Testis (tissue), 3 donors: Measurements from ENCODE around the gene FOXE1. TPM values are rescaled to one million over a fixed set of nuclear protein-coding genes. Genes with fewer than 3 reads are reported as not detected.

ENCODE experiments used
- DNase-seq: peaks from one replicate; pipeline ENCODE4 v3.0.0-alpha.2; 2019
- H3K27ac ChIP-seq, 2 donors: fragments of 200-600 bp; sonication (generic); one replicate each; pipeline ENCODE4 v1.5.1; 2019
- H3K27me3 ChIP-seq: fragments of 200-600 bp; sonication (generic); one replicate; pipeline ENCODE4 v1.5.1; 2019
- H3K36me3 ChIP-seq: fragments of 200-600 bp; sonication (generic); one replicate; pipeline ENCODE4 v1.5.1; 2017; ENCODE audit warnings: low read depth; ENCODE audit errors: missing control alignments
- H3K4me1 ChIP-seq: fragments of 200-600 bp; sonication (generic); one replicate; pipeline ENCODE4 v1.5.1; 2019
- H3K4me3 ChIP-seq, 2 donors: fragments of 200-600 bp; sonication (generic); one replicate each; pipeline ENCODE4 v1.5.1; 2017 to 2019
- H3K9me3 ChIP-seq: fragments of 200-600 bp; sonication (generic); one replicate; pipeline ENCODE4 v1.5.1; 2017
- POLR2A ChIP-seq: fragments of 450-650 bp; IDR thresholded peaks from one replicate; pipeline ENCODE4 v1.6.1; 2017; ENCODE audit warnings: antibody characterized with exemption, mild to moderate bottlenecking, moderate library complexity
- WGBS, 2 donors: methylation state at CpG; one replicate each; pipeline ENCODE4 v1.1.5; 2018; 5-methylcytosine and 5-hydroxymethylcytosine counted together
- intact Hi-C: fragments of 100-400 bp; cut with DNase I; formaldehyde crosslinking; loops from one replicate; pipeline ENCODE4 v1.15.1; 2023; ENCODE audit warnings: low total_unique reads
- polyA plus RNA-seq: library from polyadenylated mRNA; stranded (reverse); fragments of 350-450 nt; fragmentation: Illumina TruSeq; extraction: RNeasy Lipid Tissue Mini Kit (QIAGEN cat#74804); gene quantifications from one replicate; pipeline ENCODE4 v1.2.3, GENCODE V29; 2014; ENCODE audit warnings: low read depth, low replicate concordance; ENCODE audit not compliant: insufficient read depth
- total RNA-seq, 2 donors: library from RNA; depleted of rRNA; stranded (reverse); fragments of >200 nt; gene quantifications; one replicate each; pipeline ENCODE4 v1.2.3, GENCODE V29; 2016
- TF ChIP-seq, protein P1 (sequence below), 3 experiments: fragments of 450-650 bp in 2 of 3; fragments of 200-600 bp in 1 of 3; sonication (generic) in 1 of 3; IDR thresholded peaks; one replicate each; pipeline ENCODE4 v1.5.1; 2016 to 2019; ENCODE audit warnings: antibody characterized with exemption in 3 of 3, mild to moderate bottlenecking in 2 of 3, moderate library complexity in 1 of 3

FOXE1 gene
- total and polyA plus RNA-seq, 3 donors from 2014 or later = 0.62 to 1.9 (median 1.1) TPM

DNA sequence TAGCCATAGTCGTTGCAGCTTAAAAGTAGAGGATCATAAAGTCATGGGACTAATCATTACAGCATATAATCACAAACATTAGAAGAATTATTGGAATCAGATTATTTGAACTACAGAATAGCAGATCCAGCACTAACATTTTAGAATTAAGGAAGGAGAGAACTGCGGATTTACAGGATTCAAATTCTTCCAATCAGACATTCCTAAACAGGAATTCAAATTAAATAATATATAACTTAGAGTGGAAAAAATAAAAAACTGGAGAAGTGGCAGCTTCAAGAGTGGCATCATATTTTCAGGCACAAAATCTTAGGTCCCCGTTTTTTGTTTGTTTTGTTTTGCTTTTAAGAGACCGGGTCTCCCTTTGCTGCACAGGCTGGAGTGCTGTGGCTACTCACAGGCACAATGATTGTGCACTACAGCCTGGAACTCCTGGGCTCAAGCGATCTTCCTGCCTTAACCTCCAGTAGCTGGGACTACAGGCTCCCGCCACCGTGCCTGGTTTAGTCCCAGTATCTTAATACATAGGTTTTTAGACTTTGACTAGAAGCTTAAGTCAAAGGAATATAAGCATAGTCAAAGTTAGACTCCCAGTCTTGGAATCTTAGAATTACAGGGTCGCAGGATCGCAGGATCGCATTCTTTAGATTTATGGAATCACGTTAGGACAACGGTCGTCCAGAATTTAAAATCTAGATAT lies 2.1 kb upstream of the FOXE1 start:
- Histone ChIP-seq H3K27me3 (no peaks in the 10 kb centered on the region), H3K4me3 (no peak overlapping the region), H3K36me3 (no peaks in the 10 kb centered on the region), H3K9me3 (no peaks in the 10 kb centered on the region), H3K27ac (no peak overlapping the region), H3K4me1 (peaks cover 10% of the 10 kb centered on the region)
- no peak for TF ChIP-seq POLR2A
- TF ChIP-seq, protein P1, sequence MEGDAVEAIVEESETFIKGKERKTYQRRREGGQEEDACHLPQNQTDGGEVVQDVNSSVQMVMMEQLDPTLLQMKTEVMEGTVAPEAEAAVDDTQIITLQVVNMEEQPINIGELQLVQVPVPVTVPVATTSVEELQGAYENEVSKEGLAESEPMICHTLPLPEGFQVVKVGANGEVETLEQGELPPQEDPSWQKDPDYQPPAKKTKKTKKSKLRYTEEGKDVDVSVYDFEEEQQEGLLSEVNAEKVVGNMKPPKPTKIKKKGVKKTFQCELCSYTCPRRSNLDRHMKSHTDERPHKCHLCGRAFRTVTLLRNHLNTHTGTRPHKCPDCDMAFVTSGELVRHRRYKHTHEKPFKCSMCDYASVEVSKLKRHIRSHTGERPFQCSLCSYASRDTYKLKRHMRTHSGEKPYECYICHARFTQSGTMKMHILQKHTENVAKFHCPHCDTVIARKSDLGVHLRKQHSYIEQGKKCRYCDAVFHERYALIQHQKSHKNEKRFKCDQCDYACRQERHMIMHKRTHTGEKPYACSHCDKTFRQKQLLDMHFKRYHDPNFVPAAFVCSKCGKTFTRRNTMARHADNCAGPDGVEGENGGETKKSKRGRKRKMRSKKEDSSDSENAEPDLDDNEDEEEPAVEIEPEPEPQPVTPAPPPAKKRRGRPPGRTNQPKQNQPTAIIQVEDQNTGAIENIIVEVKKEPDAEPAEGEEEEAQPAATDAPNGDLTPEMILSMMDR (IDR thresholded peaks at IDR 0.05) = no peak
- 12 to 15% methylated on average over 13 of the region's 13 CpGs for WGBS, 2 donors
- no peak for DNase-seq
- intact Hi-C loops = no loop called here

DNA sequence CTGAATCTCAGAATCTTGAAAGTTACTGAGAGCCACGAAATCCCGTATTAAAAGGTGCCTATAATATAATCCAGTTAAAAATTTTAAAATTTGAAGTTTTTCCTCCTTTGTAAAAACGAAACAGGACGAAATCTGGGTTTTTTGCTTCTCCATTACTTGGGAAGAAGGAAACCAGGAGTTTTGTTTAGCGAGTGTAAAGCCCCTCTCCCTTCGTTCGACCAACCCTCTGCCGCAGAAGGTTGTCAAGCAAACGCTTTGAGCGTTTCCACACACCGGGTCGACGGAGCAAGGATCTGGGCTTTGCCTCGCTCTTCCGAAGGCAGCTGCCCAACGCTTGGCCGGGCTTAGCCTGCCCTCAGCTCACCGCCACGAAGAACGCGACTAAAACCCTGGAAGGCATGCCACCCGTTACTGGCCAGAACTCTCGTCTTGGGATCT lies 1.6 kb upstream of the FOXE1 start:
- TF ChIP-seq, protein P1 (IDR thresholded peaks at IDR 0.05) = no peak
- TF ChIP-seq POLR2A = no peak
- DNase-seq = no peak
- intact Hi-C loops = no loop called here
- Histone ChIP-seq H3K4me1 (peaks cover 10% of the 10 kb centered on the region), H3K27me3 (no peaks in the 10 kb centered on the region), H3K27ac (no peak overlapping the region), H3K36me3 (no peaks in the 10 kb centered on the region), H3K9me3 (no peaks in the 10 kb centered on the region), H3K4me3 (no peak overlapping the region)
- 3% methylated on average over 22 to 23 of the region's 23 CpGs for WGBS, 2 donors

DNA sequence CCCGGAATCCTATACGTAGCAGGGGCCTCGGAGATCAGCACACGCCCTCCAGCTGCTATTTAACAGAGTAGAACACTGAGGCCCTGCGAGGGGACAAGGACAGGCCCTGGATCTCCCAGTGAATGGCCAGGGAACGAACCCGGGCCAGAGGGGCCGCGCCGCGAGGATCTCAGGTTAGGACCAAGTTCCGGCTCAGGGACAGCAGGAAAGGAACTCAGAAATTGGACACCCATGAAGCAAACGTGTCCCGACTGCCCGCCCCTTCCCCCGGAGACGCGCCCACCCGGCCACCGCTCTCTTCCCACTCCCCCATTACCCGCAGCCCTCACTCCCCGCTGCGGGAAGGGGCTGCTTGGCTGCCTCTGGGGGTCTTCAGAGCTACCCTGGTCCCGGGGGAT lies 1.0 kb upstream of the FOXE1 start:
- intact Hi-C loops = no loop called here
- Histone ChIP-seq H3K27me3 (no peaks in the 10 kb centered on the region), H3K27ac (no peak overlapping the region), H3K4me1 (peaks cover 10% of the 10 kb centered on the region), H3K9me3 (no peaks in the 10 kb centered on the region), H3K36me3 (no peaks in the 10 kb centered on the region), H3K4me3 (no peak overlapping the region)
- 4% methylated on average over 20 of the region's 24 CpGs; no CpG with 5 or more reads in 1 of the 2 donors for WGBS, 2 donors
- no peak for DNase-seq
- no peak for TF ChIP-seq POLR2A
- TF ChIP-seq, protein P1 (IDR thresholded peaks at IDR 0.05) = no peak

DNA sequence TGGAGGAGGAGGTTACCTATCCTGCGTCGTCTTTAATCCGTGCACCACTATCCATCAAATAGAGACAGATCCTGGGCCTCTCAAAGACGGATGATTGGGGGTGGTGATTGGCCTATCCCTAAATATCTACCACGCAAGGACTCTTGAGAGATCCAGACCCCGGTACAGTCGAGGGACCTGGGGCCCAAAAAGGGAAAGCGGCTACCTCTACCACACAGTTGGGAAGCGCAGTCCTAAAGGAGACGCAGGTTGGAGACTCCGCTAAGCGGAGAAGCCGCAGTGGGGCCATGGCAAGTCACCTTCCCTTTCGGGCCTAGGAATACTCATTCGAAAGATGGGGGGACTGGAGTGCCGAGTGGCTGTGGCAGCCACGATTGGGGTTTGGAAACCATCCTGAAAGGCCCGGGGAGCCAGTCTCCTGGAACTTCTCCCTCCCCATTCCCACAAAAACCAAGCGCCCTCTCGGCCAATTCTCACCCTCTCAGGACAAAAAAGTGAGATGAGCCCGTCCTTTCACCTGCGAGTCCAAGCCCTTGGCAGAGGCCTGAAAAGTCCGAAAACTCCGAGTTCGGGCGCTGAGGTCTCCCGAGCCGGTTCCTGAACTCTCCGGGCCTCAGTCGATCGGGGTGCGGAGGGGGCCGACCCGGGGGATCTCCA lies 499 bp upstream of the FOXE1 start:
- intact Hi-C loops = no loop called here
- TF ChIP-seq, protein P1 (IDR thresholded peaks at IDR 0.05) = no peak
- TF ChIP-seq POLR2A = no peak
- Histone ChIP-seq H3K9me3 (no peaks in the 10 kb centered on the region), H3K4me1 (peaks cover 10% of the 10 kb centered on the region), H3K27ac (no peak overlapping the region), H3K4me3 (peak overlapping the region; percentile 42 to 49), H3K36me3 (no peaks in the 10 kb centered on the region), H3K27me3 (no peaks in the 10 kb centered on the region)
- 1 to 3% methylated on average over 27 to 33 of the region's 34 CpGs for WGBS, 2 donors
- no peak for DNase-seq
